ENCODE data around the gene C6orf15.

Gene C6orf15

DNA sequence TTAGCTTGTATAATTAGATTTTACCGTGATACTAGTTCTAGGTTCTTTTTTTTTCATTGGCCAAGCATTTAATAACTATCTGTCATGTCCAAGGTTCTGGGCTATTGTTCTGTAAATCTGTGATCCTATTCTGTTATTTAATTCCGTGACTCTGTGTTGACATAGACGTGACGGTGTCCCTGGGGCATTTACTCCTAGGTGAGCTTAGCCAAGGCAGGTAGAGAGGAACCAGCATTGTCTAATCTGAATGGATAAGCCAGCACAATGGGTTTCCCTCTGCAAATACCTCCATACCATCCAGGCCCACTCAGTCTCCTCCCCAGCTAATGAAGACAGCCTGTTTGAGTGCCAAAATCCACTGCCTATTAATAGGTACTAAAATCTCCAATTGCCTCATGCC lies 16.8 kb upstream of the C6orf15 start:
- no peak for DNase-seq

DNA sequence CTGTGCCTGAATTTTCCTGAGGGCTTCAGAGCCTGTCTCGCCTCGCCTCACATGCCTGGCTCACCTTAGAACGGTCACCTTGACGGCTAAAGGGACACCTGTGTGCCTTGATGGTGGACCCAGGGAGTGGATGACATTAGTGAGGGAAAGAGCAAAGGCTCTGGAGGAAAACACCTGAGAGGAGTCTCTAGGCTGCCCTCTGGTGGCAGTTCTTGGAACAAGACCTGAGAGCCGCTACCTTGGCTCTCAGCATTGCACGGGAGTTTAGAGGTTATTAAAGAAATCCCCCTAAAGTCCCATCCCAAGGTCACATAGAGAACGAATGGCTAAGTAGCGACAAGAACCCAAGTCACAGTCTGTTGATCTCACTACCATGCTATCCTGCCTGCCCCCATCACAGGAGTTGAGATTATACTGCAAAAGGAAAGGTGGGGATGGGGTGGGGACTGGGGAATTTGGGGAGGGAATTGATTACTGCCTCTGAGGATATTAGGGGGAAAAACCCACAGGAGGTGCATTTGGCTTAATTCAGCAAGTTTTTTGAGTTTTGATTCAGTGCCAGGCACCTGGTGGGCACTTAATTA lies 15.8 kb upstream of the C6orf15 start:
- DNase-seq, result peak in 1 of 2 experiments; percentile 46

DNA sequence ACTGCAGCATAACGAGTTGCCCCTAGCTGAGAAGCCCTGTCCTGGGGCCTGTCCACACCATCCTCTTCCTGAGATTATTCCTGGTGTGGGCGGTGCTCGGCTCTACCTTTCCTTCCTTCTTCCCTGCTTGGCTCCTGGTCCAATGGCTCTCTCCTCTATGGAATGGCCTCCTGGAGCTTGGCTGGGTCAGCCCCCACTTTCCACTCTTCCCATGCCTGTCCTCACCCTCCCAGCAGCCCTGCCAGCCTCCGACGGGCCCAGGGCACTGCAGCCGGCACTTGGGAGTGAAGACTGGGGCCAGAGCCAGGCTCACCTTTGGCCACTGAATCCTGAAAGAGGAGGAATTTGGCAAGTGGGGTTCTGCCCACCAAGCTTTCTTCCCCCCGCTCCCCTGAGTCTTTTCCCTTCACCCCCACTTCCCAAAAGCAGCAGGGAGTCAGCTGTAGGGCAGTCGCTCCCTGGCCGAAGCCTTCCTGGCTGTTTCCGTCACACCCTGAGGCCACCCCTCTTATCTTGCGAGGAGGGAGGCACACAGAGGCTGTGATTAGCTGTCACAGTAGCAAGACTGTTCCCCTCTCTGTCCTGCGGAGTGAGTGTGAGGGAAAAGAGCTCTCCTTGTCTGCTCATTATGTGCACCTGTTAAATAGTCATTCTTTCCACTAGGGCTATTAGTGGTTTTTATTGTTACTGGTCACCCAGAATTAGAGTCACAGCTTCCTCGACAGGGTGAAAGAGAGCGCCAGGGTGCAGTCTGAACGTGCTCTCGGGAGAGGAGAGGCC lies 14.2 kb upstream of the C6orf15 start:
- no peak for DNase-seq

DNA sequence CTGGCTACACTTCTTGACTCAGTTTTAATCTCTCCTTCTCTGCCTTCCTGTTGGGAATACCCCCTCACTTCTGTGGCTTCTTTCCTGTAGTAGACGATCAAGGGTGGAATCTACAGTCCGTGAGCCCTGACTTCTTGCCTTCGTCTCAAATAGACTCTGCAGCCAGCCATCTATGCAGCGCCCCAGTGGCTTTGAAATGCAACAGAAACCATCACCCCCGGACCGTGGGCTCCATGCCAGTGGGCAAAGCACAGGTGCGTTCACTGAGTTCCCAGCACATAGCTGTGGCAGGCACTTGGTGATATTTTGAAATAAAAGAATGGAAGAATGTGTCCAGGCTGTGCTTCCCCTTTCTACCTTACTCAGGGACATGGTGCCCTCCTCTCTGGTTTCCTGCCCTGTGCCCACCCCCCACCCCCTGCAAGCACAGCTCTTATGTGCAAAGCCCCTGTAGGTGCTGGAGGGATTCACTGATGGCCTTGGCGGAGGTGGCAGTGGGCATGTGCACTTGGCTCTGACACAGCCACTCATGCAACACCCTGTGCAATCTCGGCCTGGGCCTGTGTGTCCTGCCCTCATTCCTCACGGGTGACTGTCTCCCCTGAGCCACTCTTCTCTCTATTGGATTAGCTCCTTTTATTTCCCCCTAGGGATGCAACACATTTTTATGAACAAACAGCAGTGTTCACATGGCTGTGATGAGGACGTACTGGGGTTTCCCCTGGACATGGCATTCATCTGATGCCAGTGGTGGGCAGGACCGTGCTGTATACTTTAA lies 13.4 kb upstream of the C6orf15 start:
- no peak for DNase-seq

DNA sequence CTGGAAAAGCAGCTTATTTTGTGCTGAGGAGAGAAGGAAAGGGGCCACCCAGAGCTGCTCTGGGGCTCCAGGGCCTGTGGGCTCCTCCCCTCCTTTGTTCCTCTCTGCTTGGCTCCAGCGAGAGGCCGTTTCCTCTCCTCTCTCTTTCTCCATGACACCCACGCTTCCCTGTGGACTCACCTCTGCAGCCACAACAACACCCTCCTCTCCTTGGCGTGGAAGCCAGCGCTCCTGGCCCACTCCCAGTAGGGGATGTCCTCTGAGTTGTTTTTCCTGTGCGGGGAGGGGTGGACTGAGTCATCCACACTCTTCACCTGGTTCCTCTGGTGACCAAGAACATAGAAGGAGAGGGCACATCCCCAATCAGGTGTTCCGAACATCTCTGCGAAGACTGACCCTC lies 12.8 kb upstream of the C6orf15 start:
- DNase-seq, result no peak

DNA sequence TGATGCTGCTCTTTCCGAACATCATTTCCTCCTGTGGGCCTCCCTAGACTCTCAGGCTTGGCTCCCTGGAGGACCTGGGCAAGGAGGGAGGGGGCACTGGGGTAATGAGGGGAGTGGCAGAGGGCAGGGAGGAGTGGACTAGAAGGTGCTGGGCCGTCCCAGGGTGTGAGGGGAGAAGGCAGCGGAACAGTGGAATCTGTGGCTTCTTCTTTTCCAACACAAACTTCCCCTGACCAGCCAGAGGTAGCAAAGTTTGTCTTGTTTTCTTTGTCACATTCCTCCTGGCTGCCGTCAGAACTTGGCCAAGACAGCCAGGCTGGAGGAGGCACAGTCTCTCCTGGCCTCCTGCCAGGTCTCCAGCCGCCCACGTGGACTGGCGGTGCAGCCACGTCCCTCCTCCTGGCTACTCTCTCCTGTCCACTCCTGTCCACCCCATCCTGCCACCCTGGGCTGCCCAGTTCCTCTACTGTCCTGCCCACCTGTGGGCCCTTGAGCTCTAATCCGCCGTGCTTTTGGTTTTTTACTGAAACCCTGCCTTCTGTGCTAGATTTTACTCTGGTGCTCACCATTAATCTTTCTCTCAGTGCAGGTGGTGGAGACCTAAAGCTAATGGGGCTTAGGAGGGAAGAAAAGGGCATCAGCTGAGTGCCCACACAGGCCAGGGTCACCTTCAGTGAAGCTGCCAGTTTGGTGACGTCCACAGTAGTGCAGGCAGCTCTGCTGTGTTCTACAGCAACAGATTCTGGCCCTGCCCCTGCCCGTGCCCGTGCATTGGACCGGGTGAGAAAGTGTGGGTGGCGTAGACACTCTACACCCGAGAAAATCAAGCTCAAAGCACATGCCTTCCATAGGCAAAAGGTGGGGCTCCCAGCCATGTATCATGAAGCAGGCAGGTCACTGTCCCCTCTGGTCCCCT lies 10.7 kb upstream of the C6orf15 start:
- DNase-seq, result no peak

DNA sequence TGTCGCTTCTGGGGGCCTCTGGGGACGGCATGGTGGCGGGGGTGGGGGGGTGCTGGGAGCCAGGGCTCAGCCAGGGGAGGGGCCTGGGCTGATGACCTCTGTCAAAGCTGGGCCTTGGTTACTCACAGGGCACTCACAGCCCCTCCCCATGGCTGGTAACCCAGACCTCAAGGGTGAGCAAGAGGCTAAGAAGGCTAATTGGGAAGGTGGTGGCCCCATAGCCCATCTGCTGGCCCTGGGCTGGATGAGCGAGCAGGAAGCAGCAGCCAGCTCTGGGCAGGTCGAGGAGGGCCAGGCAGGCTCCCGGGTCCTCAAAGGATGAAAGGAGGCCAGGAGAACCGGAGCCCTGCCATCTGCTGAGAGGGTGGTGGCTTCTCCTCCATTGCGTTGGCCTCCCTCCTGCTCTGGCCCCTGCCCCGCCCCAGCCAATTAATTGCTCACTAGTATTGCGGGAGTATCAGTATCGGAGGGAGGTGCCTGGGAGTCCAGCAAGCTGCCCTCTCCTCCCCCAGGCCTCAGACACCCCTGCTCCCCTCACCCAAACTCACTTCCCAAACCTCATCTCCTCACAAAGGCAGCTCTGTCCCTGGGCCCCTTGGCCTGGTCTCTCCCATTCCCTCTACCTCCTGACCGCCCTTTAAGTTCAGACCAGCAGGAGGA lies 8.9 kb upstream of the C6orf15 start:
- no peak for DNase-seq

DNA sequence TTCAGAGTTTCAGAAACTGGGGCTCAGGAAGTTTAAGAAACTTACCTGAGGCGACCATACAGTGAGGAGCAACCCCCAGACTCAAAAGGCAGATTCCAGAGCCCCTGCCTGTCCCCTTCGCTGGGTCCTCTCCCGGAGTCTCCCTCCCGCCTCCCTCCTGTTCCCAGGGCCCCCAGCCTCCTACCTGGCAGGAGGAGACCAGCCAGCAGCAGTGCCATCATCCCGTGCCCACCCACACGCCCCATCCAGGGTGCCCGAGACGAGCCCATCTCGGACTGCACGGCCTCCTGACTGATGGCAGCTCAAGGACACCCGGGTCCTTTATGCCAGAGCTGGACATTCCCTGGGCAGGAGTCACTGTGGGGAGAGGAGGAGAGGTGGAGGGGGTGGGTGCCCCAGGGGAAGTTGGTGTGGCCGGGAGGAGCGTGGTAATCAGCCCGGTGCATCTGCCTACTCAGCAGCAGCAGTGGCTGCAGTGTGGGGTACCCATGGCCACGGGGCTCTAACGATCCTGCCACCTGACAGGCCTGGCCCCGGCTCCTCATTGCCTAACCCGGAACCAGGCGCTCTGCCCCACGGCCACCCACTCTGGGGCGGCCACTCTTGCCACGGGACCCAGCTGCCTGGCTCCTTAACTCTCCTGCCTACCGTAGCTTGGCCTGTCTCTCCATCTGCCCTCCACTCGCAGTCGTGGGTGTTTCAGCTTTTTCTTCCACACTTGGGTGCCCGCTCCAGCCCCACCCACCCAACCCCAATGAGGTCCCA lies 8.0 kb upstream of the C6orf15 start, which contains the start of gene CDSN:
TSS of gene CDSN (minus strand) at position 296 of the 765 bp plus-strand sequence. CDS start at position 269, 27 bp downstream.
- DNase-seq, result no peak

DNA sequence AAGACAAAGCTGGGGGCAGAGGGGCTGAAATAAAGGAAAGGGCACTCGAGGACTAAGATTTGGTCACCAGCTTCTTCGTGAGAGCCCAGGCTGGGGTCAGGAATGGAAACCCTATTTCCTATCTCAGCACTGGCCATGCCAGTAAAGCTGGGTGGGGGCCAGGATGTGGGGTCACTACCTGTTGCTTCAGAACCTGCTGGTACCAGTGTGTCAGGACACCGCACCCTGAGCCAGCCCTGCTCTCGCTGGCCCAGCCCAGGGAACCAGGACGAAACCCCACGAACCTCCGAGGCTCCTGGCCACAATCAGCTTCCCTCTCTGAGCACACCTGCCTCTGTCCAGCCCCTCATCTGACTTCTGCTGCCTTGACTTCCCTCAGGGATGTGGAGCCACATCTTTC lies 5.8 kb upstream of the C6orf15 start:
- DNase-seq, result no peak

DNA sequence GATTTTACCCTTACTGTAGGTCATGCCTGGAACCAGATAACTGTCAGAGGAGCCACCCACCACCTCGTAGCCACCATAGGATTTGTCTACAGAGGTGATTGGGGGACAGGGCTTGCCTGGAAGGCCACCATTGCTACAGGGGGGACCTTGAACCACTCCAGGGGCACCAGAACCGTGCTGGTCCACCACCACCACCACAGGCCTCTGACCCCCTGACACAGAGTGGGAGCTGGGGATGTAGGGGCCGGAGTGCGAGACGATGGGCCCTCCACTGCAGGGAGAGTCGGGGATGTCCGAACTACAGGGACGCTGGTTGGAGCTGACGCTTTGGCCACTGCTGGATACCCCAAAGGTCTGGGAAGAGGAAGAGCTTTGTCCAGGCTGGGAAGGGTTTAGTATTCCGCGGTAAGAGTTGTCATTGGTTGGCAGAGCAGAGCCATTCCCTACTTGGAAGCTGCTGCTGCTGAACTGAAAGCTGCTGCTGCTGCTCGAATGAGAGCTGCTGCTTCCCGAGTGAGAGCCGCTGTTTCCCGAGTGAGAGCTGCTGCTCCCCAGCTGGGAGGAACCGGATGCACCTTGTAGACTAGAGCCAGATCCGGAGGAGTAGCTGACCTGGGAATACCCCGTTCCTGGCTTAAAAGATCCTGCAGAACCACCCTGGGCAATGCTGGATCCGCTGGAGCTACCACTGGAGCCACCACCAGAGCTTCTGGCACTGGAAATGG lies 4.4 kb upstream of the C6orf15 start:
- no peak for DNase-seq

DNA sequence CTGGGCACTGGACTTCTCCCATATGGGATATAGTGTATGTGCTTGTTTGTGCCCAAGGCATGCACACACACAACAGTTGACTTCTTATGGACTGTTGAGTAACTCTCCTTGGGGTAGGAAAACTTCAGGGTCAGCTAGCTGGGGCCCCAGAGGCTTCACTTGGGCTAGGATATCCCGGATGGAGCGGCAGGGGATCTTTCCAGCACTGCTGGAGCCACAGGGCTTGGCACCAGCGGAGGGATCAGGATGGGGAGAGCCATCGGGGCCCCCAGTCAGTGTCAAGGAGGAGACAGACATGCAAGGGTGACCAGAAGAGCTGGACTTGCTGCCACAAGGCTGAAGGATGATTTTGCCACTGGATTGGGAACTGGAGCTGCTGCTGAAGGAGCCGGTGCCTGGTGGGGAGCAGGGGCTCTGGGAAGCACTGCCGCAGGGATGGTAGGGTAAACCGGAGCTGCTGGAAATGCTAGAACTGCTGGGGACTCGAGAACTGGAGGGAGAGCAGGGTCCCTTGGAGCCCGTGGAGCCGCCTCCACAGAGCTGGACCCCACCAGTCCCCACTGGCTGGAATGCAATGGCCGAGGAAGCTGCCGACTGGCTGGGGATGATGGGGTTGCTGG lies 3.7 kb upstream of the C6orf15 start:
- DNase-seq, result no peak

DNA sequence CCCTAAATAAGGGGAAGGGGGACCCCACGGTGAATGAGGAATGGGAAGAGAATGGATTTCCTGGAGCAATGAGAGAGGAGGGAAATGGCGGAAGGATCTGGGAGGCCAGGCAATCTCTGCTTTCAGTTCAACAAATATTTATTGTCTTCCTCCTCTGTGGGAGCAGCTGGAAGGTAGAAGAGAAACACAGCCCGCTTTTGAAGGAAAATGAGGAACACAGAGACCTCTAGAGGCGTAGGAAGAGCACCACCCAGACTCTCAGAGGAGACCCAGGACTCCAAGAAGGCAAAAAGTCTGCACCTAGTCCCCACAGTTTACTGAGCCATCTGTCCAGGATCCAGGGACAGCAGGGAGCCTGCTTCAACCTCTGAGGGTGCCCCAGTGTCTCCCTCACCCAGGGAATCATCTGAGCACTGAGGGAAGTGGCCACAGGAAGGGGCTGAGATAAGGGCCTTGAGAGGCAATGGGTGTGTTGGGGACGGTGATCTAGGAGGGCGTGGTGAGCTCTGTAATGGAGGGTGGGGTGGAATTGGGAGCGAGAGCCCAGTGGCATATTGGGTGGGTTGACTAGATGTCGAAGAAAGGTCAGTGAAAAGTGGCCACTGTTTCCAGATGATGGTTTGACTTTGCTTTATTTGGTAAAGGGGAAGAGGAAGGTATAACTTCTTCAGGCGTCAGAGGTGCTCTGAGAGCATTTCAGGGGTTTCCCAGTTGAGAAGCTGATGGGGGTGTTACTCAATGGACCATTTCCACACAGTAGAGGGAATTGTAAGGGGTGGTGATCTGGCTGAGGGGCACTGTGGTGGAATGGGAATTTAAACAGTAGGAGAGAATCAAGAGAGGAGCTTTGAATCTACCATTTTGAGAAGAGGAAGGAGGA lies 2.8 kb upstream of the C6orf15 start:
- no peak for DNase-seq

DNA sequence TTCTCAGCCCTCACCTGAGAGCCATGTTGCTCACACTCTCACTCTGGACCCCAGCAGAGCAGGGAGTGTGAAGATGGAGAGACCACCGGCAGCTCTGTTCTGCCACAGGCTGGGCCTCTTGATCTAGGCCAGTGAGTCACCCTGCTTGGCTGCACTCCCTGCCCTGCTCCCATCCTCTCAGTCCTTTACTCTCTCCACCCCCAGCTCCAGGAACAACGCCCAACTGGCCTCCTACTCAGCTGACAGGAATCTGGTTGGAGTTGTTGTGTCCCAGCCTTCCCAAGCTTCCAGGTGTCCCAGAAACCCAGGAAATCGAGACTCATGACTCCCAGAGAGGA lies 2.1 kb upstream of the C6orf15 start, which contains the start of gene PSORS1C1:
TSS of gene PSORS1C1 (plus strand) at position 260 of the 338 bp plus-strand sequence. CDS start 14,833 bp downstream, outside the sequence.
- no peak for DNase-seq

DNA sequence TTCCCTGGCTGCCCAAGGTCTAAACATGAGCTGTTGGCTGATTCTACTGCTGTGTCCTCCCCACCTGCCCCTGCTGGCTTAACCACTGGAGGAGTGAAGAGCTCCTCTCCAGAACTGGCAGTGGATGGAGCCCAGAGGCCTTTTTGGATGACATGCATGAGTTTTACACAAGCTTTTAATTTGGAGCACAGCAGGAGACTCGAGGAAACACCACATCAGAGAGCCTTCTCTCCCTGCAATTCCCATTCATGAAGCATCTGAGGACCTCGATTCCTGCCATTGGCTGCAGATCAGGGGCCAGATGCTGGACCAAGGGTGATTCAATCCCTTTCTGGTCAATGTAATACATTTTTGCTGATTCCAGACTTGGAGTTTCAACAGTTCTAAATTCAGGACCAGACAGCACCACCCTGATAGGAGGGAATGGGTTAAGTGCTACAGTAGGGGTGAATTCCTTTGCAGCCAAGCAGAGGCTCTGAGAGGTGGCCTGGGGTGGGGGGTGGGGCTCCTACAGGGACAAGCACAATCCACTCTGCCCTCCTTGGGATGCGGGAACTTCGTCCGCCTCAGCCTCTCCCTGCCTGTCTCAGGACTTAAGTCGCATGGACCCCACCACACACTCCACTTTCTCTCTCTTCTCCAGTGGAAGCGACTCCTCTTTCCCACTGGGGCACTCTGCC lies 1.6 kb upstream of the C6orf15 start:
- no peak for DNase-seq

DNA sequence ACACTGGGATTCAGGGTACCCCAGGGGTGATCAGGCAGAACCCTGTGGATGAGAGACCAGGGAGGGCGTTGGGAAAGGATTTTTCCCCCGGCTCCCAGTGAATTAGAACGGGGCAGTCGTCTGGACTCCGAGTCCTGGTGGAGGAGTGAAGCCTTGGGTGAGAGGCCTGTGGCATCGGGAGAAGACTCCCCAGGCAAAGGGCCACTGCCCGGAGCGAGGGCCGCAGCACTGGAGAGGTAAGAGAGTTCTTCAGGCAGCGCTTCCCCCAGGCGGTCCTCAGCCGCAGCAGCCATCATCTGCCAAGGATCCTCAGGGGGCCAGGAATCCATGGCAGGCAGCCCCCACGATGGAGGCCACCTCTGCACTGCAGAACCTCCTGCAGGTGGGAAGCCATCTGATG lies 663 bp downstream of the C6orf15 start:
- no peak for DNase-seq

DNA sequence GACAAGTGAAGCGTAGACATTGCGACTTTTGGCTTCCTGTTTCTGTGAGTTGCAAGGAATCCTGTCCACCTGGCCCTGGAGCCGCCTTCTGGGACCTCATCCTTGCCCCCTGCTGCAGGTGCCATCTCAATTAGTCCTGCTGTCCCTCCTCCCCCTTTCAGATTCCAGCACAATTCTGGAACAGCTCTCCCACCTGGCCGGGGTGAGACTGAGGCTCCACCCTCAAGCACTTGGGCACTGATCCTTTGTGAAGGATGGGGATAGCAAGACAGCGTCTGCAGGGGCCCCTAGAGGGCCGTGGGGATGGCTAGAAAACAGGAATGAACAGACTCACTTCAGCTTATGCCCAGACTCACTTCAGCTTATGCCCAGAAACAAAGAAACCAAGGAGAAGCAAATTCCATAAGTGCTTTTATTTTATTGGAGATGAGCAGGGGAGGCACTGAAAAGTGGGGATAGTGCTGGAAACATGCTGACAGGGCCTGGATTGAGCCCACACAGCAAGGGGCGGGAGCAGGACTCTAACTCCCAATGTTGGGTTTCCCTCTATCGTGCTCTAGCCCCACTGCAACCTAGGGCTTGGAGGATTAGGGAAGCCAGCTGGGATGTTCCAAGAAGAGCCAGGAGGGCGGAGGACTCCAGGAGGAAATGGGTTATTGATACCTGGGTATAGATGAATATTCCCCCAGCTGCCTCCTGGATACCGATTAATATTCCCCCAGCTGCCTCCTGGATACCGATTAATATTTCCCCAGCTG lies 1.4 kb downstream of the C6orf15 start:
- no peak for DNase-seq

DNA sequence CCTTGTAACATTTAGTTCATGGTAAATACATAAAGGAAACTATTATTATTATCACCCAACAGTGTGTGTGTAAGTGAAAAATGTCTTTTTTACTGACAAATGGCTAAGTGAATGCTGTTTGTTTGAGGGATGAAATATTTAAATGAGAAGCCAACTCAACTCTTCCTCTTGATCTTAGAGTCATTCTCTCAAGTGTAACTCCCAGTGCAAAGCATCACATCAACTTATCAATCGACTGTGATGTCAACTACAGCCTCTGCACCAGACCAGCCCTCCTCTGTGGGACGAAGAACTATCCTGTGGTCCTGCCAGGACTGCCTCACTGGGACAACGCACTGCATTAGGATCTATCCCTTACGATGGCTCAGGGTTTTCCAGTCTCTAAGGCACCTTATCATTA lies 5.3 kb downstream of the C6orf15 start:
- DNase-seq, result no peak

DNA sequence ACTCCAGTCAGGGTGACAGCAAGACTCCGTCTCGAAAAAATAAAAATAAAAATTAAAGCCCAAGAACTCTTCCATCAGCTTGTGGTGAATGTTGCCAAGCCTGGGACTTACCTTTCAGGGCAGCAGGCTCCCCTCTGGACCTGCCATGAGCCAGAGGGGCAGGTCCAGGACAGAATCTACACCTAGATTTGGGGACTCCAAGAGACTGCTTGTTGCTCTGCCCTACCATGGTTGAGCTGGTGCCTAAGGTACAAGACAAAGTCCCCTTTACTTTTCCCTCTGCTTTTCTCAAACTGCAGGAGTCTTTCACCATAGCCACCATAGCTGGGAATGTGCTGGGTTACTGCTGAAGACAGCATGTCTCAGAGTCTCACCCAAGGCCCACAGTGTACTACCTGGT lies 9.2 kb downstream of the C6orf15 start:
- DNase-seq, result no peak

Data from cerebellar nuclear complex (tissue), 1 donor.